T-helper 1 cell treated with Interleukin-12 subunit alpha and Interleukin-12 subunit beta and Interleukin-4 antibody, amounts not matched to agents 30 ng/mL and 1 ng/mL, for 36 hours (primary cell): ENCODE measurements around the gene SPATA20. TPM values are rescaled to one million over a fixed set of nuclear protein-coding genes. Genes with fewer than 3 reads are reported as not detected.

ENCODE experiments used
- intact Hi-C: fragments of 100-400 bp; cut with micrococcal nuclease; formaldehyde crosslinking; loops from one replicate; pipeline ENCODE4 v1.15.1; 2024
- total RNA-seq: library from RNA; stranded (reverse); gene quantifications from 2 replicates; pipeline ENCODE4 v1.2.3, GENCODE V29; 2022

Gene SPATA20
- total RNA-seq, 1 donor from 2014 or later = 13.2 TPM

GRCh38 chr17:50573866-50574611 is 27.1 kb downstream of the SPATA20 start:
- intact Hi-C loops = no loop called here

DNA sequence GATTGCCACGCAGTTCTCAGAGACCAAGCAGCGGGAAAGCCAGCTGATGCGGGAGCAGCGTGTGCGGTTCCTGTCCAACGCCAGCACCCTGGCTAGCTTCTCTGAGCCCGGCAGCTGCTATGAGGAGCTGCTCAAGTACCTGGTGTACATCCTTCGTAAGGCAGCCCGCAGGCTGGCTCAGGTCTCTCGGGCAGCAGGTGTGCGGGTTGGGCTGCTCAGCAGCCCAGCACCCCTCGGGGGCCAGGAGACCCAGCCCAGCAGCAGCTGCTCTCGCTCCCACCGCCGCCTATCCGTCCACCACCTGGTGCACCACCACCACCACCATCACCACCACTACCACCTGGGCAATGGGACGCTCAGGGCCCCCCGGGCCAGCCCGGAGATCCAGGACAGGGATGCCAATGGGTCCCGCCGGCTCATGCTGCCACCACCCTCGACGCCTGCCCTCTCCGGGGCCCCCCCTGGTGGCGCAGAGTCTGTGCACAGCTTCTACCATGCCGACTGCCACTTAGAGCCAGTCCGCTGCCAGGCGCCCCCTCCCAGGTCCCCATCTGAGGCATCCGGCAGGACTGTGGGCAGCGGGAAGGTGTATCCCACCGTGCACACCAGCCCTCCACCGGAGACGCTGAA is 28.7 kb downstream of the SPATA20 start:
- intact Hi-C loops = no loop called here

DNA sequence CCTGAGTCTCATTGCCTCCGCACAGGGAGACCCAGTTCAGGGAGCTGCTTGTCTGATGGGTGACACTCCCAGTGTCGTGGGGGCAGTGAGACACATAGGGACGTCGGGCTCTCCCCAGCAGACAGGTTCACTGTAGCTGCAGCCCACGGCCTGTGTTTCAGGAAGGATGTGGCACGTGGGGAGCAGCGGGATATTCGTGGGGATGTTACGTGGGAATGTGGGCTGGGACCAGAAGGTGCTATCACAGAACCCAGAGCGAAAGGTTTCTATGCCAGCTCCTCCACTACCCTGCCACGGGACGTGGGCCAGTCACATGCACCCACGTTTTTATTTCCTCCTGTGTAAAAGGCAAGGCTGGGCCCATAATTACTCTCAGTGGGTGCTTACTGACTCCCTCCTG is 29.9 kb downstream of the SPATA20 start:
- intact Hi-C loops = no loop called here

GRCh38 chr17:50577451-50577954 is 30.5 kb downstream of the SPATA20 start:
- intact Hi-C loops = no loop called here

DNA sequence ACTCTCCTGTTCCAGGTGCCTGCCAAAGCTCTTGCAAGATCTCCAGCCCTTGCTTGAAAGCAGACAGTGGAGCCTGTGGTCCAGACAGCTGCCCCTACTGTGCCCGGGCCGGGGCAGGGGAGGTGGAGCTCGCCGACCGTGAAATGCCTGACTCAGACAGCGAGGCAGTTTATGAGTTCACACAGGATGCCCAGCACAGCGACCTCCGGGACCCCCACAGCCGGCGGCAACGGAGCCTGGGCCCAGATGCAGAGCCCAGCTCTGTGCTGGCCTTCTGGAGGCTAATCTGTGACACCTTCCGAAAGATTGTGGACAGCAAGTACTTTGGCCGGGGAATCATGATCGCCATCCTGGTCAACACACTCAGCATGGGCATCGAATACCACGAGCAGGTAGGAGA is 31.2 kb downstream of the SPATA20 start:
- intact Hi-C loops = no loop called here

- intact Hi-C loops = no loop called here
Measured at GRCh38 chr17:50579399-50579798, 32.4 kb downstream of the SPATA20 start.

DNA sequence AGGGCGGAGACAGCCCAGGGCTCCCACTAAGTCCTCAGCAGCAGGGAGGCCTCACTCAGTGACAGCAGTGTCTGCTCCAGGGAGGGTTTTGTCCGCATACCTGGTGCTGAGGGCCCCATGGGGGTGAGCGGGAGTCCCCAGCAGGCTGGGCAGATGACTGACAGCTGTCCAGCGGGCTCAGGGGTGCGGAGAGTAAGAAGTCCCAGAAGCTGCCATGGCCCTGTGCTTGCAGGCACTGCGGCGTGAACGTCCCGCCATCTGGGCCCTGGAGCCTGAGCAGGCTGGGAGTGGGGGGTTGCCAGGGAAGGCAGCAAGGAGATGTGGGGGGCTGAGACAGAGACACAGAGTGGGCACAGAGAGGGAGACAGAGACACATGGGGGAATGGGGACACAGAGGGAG is 33.7 kb downstream of the SPATA20 start:
- intact Hi-C loops = no loop called here

DNA sequence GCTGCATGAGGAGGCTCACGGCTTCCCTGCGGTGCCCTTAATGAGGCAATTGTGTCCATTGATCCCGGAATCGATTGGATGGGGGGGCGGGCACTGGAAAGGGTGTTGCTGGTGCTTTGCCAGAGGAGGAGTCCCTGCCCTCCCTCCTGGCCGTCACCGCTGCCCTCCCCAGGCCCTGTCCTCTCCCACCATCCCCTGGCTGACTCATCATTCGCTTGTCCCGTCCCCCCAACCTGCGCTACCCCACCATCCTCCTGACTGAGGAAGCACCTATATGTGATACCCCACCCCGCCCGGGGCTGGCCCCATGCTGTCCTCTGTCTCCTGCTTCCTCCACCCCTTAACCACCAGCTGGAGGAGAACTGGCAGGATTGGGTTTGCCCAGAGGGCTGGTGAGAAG is 34.3 kb downstream of the SPATA20 start:
- intact Hi-C loops = no loop called here

GRCh38 chr17:50582741-50583140 is 35.8 kb downstream of the SPATA20 start:
- intact Hi-C loops = no loop called here

DNA sequence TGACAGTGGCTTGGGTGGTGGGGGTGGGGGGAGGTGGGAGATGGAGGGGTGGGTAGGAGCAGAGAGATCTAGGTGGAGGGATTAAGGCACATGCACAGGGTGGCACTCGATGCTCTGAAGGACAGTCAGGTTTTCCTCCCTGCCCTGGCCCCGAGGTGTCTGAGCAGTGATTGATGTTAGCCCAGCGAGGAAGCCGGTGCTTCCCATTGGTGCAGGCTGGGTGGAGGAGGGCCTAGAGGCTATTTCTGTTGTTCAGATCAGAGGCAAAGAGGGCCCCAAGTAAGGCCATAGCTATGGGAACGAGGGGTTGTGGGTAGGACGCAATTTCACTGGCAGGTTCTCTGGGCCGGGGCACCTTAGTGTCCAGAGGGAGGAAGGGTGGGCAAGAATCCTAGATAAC is 36.7 kb downstream of the SPATA20 start:
- intact Hi-C loops = no loop called here

GRCh38 chr17:50584116-50584515 is 37.1 kb downstream of the SPATA20 start:
- intact Hi-C loops = no loop called here

DNA sequence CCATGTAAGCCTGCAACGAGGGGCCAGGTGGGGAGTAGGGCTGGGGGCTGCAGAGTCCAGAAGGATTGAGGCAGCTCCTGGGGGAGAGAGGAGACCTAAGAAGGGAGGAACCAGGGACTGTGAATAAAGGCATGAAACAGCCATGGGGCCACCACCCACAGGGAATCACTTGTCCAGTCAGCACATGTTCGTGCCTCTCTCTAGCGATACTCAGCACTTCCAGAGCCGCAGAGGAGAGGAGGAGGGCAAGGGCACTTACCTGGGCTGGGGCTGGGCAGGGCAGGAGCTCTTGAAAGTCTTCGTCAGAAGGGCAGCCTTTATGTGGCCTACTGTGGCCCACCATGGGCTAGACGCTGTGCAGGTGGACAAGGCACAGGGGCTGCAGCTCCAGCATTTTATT is 37.8 kb downstream of the SPATA20 start:
- intact Hi-C loops = no loop called here

- intact Hi-C loops = no loop called here
Measured at GRCh38 chr17:50585346-50585745, 38.4 kb downstream of the SPATA20 start.

DNA sequence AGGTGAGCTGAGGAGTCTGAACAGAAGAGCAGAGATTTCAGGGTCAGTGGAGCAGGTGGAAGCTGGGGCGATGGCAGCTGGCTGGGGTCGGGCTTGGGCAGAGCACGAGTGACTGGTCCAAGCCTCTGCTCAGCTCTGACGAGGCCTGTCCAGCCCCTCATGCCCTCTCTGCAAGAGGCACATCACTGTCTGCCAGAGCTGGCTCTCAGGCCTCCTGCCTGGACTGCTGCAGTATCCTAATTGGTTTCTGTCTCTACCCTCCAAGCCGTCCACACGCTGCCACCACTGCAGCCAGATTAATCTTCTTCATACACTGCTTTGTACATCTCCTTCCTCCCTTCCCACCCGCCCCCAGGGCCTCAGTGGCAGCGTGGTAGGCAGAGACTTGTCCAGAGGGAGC is 38.9 kb downstream of the SPATA20 start:
- intact Hi-C loops = no loop called here

GRCh38 chr17:50586421-50587247 is 39.7 kb downstream of the SPATA20 start:
- intact Hi-C loops = no loop called here

DNA sequence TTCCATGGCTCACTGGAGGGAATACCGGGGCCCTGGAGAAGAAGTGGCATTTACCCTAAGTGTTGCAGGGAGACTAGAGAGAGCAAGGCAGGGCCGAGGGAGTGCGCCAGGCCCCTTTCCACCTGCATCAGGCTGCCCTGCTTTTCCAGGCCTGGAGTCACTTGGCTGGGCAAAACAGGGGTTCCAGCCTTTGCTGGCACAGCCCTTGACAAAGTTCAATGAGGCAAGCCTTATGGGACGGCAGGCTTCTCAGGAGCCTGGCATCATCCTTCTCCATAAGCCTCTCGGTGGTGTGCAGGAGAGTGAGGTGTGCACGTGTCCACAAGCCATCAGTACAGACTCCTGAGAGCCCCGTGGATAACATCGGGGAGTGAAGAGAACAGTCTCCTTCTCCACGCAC is 40.6 kb downstream of the SPATA20 start:
- intact Hi-C loops = no loop called here

GRCh38 chr17:50588391-50589049 is 41.5 kb downstream of the SPATA20 start:
- intact Hi-C loops = no loop called here

DNA sequence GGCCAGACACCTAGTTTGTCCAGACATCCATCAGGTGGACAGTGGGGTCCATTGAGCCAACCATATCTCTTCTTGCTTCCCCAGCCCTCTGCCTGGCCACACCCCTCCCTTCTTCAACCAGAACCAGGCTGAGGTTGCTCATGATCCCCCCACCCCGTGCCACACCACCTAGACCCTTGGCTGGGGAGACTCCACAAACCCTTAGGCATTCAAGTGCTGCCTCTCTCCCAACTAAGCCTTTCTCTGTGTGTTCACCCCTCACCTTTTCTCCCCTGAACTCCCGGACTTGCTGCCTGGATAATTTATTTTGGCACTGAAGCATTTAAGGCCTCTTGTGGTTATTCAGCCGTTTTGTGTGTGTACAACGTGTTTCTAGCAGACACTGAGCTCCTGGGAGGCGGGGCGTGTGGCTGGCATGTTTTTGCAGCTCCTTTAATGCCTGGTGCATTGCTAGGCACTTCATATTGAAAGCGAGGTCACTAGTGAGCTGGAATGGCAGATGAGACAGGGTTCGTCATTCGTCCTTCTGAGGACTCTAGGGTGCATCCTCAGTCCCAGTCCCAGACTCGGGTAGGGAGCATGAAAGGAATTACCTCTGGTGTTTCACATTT is 42.2 kb downstream of the SPATA20 start:
- intact Hi-C loops = no loop called here

DNA sequence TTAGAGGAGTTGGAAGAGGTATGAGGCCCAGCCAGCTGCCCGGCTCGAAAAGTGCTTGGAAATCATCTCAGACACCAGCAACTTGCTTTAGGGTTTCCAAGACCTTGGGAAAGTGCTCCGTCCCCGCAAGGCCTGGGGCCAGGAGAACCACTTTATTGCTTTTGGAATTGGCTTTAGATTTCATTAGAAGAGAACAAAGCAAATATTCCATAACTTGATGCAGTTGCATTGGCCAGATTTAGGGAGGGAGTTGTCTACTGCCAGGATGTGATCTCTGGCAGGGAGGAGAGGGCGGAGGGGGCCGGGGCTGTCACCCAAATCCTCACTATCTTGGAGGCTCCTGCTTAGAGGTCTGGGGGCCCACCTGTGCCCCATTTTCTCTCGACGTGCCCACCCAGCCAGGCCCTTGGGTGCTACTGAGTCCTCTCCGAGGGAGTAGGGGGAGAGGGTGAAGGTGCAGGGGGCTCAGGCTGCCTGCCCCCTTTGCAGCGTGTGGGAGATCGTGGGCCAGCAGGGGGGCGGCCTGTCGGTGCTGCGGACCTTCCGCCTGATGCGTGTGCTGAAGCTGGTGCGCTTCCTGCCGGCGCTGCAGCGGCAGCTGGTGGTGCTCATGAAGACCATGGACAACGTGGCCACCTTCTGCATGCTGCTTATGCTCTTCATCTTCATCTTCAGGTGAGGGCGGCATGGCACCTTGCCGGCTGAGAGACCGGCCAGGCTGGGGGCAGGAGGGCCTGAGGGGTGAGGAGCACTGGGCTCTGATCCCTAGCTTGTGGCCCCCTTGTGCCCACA is 44.2 kb downstream of the SPATA20 start:
- intact Hi-C loops = no loop called here

GRCh38 chr17:50593321-50593720 is 46.3 kb downstream of the SPATA20 start:
- intact Hi-C loops = no loop called here
